Measurements from ENCODE around the gene TIMP2. TPM values are rescaled to one million over a fixed set of nuclear protein-coding genes. Genes with fewer than 3 reads are reported as not detected.
A peak's percentile ranks its signal among the peaks of the same experiment; 100 is the strongest.

Gene TIMP2
- total RNA-seq, 4 donors from 2014 or later = 139 to 161 (median 150) TPM

GRCh38 chr17:78888941-78889518 lies 36.2 kb downstream of the TIMP2 start:
- TF ChIP-seq CTCF (IDR thresholded peaks at IDR 0.05) = no peak
- DNase-seq (ENCODE audit: low spot score) = no peak
- ATAC-seq (ENCODE audit: low FRiP score) = no peak

GRCh38 chr17:78886954-78887353 lies 38.2 kb downstream of the TIMP2 start:
- ATAC-seq (ENCODE audit: low FRiP score) (no peak), DNase-seq (ENCODE audit: low spot score) (no peak)
- TF ChIP-seq CTCF (IDR thresholded peaks at IDR 0.05) = no peak

- TF ChIP-seq CTCF (IDR thresholded peaks at IDR 0.05) = no peak
- no peak for ATAC-seq (ENCODE audit: low FRiP score)
- no peak for DNase-seq (ENCODE audit: low spot score)
These were observed 39.2 kb downstream of the TIMP2 start for GRCh38 chr17:78885956-78886355.

- no peak for DNase-seq (ENCODE audit: low spot score)
- no peak for TF ChIP-seq CTCF (IDR thresholded peaks at IDR 0.05)
- ATAC-seq (ENCODE audit: low FRiP score) = no peak
These were observed 40.1 kb downstream of the TIMP2 start for GRCh38 chr17:78884876-78885667.

GRCh38 chr17:78884148-78884825 lies 40.9 kb downstream of the TIMP2 start:
- no peak for DNase-seq (ENCODE audit: low spot score)
- ATAC-seq (ENCODE audit: low FRiP score) = no peak
- TF ChIP-seq CTCF (IDR thresholded peaks at IDR 0.05) = no peak

GRCh38 chr17:78883533-78884131 lies 41.6 kb downstream of the TIMP2 start:
- peak; percentile 76 for ATAC-seq (ENCODE audit: low FRiP score)
- TF ChIP-seq CTCF (IDR thresholded peaks at IDR 0.05) = no peak
- no peak for DNase-seq (ENCODE audit: low spot score)
